GM21576 (cell line): ENCODE data around the gene LNX1.

Experiments used
- ATAC-seq: cut with Tn5 transposase; IDR thresholded peaks from one replicate; pipeline ENCODE4 v1.9.1; 2021; ENCODE audit warnings: mild to moderate bottlenecking, moderate library complexity; ENCODE audit not compliant: unreplicated experiment

The LNX1 gene

DNA sequence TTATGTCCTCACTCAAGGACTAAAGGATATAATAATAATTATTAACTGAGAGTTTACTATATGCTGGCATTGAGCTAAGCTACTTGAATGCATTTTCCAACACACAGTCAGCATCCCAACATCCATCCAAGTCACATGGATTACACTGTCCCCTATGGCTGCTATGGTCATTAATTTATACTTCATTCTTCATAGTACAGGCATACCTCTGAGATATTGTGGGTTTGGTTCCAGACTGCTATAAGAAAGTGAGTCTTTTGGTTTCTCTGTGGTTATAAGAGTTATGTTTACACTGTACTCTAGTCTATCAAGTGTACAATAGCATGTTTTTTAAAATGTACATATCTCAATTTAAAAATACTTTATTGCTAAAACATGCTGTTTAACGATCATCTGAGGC is 89.2 kb downstream of the LNX1 start:
- no peak for ATAC-seq

GRCh38 chr4:53501561-53501960 is 89.7 kb downstream of the LNX1 start:
- ATAC-seq = no peak

DNA sequence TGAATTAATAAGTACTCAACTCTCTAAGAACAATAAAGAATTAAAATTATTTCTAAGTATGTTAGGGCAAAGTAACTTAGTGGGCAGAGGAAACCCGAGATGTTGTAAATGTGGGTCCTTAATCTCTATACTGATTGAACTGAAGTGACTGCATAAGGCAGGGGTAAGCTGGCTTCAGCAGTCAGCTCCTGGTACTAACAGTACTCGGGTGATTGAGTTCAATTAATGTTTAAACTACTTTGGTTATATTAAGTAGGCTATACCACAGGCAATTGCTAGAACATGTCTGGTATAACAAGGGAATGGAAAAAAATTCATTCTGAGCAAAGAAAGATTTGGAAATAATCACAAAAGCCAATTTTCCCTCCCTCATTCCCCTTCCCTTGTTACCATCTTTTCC is 90.7 kb downstream of the LNX1 start:
- no peak for ATAC-seq

DNA sequence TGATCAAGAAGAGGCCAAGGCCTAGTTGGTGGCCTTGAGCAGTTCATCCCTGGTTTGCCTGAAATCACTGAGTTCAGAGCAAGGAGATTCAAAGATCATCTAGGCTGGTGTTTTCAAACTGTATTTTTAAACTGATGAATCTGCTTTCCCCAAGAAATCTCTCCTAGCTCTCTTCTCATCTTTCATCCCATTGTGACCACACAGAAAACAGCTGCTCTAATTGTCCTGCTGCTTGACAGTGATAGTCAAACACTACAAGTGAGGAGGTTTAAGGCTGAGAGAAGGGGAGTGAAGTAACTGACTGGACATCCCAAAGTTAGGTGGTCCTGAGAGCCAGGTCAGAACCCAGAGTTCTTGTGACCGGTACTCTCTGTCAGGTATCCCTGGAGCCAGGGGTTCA is 91.5 kb downstream of the LNX1 start:
- ATAC-seq = no peak

GRCh38 chr4:53498706-53499105 is 92.6 kb downstream of the LNX1 start:
- no peak for ATAC-seq

GRCh38 chr4:53497487-53498244 is 93.6 kb downstream of the LNX1 start:
- ATAC-seq = no peak

DNA sequence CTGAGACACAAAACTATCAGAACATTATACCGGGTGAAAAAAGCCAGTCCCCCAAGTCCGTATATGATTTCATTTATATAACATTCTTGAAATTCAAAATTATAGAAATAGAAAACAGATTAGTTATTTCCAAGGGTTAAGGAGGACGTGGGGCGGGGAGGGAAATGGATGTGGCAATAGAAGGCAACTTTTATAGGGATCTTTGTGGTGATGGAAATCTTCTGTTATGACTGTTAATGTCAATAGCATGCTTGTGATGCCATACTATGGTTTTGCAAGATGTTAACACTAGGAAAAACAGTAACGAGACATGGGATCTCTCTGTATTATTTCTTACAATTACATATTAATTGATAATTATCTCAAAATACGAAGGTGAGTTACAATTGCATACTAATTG is 96.4 kb downstream of the LNX1 start:
- no peak for ATAC-seq

DNA sequence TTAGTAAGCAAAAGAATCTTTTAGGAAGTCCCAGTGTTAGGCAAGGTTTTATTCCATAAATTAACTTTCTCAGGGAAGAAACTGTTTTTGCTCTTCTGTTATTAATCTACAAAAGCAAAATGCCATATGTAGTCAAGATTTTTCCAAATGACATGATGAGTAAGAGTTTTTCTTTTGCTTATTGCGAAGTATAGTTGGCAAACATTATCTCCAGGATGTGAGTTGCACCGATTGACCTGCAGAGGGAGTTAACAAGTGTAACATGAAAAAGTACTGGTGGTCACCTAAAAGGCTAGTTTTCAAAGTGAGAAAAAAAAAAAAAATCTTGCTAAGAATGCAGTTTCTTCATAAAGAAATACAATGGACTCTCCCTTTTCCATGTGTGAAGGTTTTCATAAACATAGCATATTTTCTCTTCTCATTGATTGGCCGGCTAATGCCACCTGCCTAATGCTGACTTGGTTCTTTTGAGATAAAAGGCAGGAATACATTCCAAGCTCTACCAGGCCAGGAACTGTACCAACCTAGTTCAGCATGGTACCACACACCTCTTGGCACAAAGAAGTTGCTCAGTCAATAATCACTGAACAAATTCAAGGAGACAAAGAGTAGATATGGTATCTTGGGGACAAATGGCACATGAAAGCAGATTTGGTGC is 100.2 kb downstream of the LNX1 start:
- ATAC-seq = no peak

GRCh38 chr4:53490161-53490956 is 100.9 kb downstream of the LNX1 start:
- no peak for ATAC-seq

GRCh38 chr4:53489279-53489889 is 101.9 kb downstream of the LNX1 start:
- ATAC-seq = no peak

GRCh38 chr4:53487766-53488165 is 103.5 kb downstream of the LNX1 start:
- ATAC-seq = no peak

DNA sequence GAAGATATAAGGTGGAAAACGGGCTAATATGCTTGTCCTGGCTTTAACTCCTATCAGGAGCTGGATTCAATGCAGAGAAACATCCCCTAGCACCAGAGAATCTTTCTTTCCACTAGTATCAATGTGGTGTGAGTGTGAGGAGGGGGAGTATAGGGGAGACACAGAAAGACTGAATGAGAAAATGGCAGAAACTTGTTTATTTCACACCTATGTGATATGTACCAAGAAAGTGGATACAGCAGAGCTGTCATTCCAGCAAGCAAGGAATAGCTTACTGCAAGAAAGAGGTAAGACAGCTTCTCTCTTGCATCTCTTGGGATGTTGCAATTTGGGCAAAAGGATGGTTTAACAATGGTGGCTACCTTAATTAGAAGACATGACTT is 105.6 kb downstream of the LNX1 start:
- no peak for ATAC-seq

- ATAC-seq = no peak
These were observed 106.2 kb downstream of the LNX1 start for GRCh38 chr4:53484911-53485657.

GRCh38 chr4:53483250-53483649 is 108.0 kb downstream of the LNX1 start:
- ATAC-seq = no peak

GRCh38 chr4:53481586-53481985 is 109.7 kb downstream of the LNX1 start:
- ATAC-seq = no peak

DNA sequence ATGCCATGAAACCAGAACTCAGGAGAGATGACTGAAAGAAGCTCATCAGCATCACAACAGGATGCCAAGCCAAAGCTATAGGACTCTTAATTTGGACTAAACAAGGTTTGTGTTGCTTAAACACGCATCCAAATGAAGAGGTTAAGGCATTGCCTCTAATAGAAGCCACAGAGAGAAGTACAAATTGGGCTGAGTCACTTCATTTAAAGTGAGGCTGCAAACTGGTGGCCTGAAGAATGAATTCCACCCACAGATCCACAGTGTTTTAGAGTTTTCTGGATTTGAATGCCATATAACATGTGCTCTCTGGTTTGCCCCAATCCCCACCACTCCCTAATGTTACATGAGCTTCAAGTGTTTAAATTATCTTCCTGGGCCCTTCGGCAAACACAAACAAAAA is 110.4 kb downstream of the LNX1 start:
- ATAC-seq = no peak

DNA sequence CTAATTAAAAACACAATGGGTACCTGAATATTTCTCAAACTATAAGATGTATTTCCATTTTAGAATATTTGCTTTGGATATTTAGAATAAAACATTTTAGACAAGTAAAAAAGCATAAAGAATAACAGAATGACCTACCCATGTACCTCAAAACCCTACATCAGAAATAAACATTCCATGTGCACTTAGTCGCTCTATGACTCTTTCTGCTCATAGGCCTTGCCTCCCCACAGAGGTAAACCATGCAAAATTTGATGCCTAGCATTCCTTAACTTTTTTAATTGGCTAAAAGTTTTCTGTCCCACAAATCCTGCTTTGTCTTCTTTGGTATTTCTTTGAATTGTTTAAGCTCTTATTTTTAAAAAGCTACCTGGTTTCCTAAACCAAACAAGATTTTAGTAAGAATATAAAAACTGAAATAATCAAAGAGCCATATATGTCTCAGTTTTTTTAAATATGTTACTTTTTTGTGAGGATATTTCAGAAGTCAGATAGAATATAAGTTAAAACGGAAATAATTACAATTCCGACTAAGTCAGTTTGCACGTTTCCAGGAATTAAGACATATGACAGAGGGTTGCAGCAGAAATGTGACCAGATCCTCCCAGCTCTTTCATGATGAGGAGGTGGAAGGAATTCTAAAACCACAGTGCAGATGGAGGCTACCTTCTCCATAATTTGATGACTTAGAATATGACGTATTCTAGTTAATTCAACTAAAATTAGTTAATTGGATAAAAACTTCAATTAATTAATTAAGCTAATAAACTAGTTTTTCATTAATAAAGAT is 111.4 kb downstream of the LNX1 start:
- ATAC-seq = no peak

DNA sequence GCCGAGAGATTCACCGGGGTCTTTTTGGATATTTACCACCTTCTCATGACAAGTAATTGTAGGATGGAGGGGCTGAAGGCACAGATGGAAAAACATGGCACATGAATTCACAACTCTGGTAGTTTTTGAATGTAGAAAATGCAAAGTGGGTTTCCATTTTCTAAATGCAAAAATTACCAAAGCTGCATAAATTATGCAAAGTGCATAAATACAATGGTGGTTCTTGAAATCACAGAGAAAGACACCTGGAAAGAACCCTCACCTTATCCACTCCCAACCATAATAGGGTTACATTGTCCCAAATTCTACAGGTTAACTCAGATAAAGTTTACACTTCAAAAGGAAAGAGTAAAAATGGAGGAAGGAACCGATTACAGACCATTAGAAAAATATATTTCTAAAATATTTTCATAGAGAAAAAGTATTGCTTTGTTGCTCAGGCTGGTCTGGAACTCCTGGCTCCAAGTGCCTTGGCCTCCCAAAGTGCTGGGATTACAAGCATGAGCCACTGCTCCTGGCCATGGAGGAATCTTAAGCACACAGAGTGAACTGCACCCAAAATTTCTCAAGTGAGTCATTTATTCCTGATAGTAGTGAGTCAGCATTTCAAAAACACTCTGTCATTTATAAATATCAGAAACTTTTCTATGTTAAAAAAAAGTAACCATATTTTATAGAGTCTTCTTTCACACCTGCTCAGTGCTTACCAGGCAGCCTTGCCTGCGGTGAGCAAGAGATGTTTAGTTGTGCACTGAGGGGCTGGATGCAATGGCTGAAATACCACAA is 112.4 kb downstream of the LNX1 start:
- no peak for ATAC-seq

- no peak for ATAC-seq
These were observed 113.7 kb downstream of the LNX1 start for GRCh38 chr4:53477636-53478035.
